Ishikawa (cell line): ENCODE data around the gene RPS6KA2.

ENCODE experiments used
- CEBPB ChIP-seq: IDR thresholded peaks from 2 replicates; pipeline ENCODE4 v1.6.1; 2012
- CREB1 ChIP-seq: IDR thresholded peaks from 2 replicates; pipeline ENCODE4 v1.6.1; 2012; ENCODE audit warnings: low read depth
- EGR1 ChIP-seq: IDR thresholded peaks from 2 replicates; pipeline ENCODE4 v1.6.1; 2012
- EP300 ChIP-seq: IDR thresholded peaks from 2 replicates; pipeline ENCODE4 v1.6.1; 2012; ENCODE audit warnings: borderline replicate concordance
- FOXM1 ChIP-seq: IDR thresholded peaks from 2 replicates; pipeline ENCODE4 v1.6.1; 2012; ENCODE audit warnings: low read depth, borderline replicate concordance
- NFIC ChIP-seq: IDR thresholded peaks from 2 replicates; pipeline ENCODE4 v1.6.1; 2012
- RAD21 ChIP-seq: IDR thresholded peaks from 2 replicates; pipeline ENCODE4 v1.6.1; 2012; ENCODE audit warnings: low read depth
- TAF1 ChIP-seq: IDR thresholded peaks from 2 replicates; pipeline ENCODE4 v1.6.1; 2012; ENCODE audit warnings: low read depth, mild to moderate bottlenecking
- TCF12 ChIP-seq: IDR thresholded peaks from 2 replicates; pipeline ENCODE4 v1.6.1; 2012; ENCODE audit warnings: low read depth
- TEAD4 ChIP-seq: IDR thresholded peaks from 2 replicates; pipeline ENCODE4 v1.6.1; 2012
- YY1 ChIP-seq: IDR thresholded peaks from 2 replicates; pipeline ENCODE4 v1.6.1; 2012; ENCODE audit warnings: low read depth
- ZBTB7A ChIP-seq: IDR thresholded peaks from 2 replicates; pipeline ENCODE4 v1.6.1; 2012; ENCODE audit warnings: low read depth
- TF ChIP-seq, protein P1 (sequence below): IDR thresholded peaks from 2 replicates; pipeline ENCODE4 v1.6.1; 2012; ENCODE audit warnings: low read depth, mild to moderate bottlenecking
- TF ChIP-seq, protein P2 (sequence below): IDR thresholded peaks from 2 replicates; pipeline ENCODE4 v1.6.1; 2012
- TF ChIP-seq, protein P3 (sequence below): IDR thresholded peaks from 2 replicates; pipeline ENCODE4 v1.6.1; 2012

RPS6KA2 gene

DNA sequence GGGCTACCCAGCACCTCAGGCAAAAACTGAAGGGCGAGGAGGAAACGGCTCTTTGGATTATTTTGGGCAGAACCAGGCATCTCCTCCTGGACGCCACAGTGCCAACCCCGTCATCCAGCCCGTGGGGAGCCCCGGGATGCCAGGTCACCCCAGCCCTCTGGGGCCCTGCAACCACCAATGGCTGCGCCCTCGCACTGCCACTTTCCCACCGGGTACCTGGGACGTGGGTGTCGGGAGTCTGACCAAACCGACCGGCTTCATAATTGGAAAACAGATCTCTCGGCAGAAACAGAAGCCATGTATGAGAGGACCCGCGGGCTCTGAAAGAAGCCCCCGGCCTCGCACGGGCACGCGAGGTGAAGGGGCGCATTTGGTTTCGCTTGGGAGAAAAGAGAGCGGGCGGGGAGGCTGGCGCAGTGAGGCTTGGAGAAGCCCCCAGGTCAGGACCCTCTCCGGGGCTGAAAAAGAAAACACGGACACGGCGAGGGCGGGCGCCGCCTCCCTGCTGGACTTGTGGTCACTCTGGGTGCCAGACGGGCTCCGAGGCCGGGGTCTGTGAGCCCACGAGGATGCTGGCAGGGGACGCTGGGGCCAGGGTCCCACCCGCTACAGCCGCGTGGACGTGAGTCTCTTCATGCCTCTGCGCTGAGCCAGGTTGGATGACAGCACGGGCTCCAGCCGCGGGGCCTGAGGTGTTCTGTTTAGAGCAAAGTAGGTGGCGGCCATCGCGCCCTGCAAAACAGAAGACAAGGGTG lies 214.7 kb downstream of the RPS6KA2 start:
- TF ChIP-seq CREB1 = no peak
- TF ChIP-seq, protein P1, sequence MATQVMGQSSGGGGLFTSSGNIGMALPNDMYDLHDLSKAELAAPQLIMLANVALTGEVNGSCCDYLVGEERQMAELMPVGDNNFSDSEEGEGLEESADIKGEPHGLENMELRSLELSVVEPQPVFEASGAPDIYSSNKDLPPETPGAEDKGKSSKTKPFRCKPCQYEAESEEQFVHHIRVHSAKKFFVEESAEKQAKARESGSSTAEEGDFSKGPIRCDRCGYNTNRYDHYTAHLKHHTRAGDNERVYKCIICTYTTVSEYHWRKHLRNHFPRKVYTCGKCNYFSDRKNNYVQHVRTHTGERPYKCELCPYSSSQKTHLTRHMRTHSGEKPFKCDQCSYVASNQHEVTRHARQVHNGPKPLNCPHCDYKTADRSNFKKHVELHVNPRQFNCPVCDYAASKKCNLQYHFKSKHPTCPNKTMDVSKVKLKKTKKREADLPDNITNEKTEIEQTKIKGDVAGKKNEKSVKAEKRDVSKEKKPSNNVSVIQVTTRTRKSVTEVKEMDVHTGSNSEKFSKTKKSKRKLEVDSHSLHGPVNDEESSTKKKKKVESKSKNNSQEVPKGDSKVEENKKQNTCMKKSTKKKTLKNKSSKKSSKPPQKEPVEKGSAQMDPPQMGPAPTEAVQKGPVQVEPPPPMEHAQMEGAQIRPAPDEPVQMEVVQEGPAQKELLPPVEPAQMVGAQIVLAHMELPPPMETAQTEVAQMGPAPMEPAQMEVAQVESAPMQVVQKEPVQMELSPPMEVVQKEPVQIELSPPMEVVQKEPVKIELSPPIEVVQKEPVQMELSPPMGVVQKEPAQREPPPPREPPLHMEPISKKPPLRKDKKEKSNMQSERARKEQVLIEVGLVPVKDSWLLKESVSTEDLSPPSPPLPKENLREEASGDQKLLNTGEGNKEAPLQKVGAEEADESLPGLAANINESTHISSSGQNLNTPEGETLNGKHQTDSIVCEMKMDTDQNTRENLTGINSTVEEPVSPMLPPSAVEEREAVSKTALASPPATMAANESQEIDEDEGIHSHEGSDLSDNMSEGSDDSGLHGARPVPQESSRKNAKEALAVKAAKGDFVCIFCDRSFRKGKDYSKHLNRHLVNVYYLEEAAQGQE = no peak
- no peak for TF ChIP-seq NFIC
- no peak for TF ChIP-seq FOXM1
- no peak for TF ChIP-seq ZBTB7A
- TF ChIP-seq TCF12 = no peak
- no peak for TF ChIP-seq YY1

DNA sequence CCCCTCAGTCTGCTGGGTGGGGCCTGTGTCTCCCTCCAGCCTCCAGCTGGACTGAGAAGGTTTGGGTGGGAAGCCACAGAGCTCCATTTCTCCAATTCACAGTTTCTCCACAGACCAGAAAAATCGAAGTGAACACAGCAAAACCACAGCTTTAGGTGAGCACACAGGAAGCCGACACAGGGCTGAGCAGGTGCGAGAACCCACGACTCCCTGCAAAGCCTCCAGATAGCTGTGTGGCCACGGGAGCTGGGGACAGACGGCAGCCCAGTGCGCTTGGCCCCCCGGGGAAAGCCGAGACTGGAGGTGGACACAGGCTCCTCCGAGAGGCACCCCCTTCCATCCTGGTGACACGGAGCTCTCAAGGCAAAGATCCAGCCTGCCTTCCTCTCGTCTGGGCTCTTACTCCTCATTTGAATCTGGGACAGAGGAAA lies 215.3 kb downstream of the RPS6KA2 start:
- no peak for TF ChIP-seq YY1
- no peak for TF ChIP-seq TEAD4
- no peak for TF ChIP-seq TCF12
- TF ChIP-seq CEBPB = no peak
- TF ChIP-seq, protein P1 = no peak
- TF ChIP-seq FOXM1 = no peak
- TF ChIP-seq, protein P2, sequence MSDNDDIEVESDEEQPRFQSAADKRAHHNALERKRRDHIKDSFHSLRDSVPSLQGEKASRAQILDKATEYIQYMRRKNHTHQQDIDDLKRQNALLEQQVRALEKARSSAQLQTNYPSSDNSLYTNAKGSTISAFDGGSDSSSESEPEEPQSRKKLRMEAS = no peak
- no peak for TF ChIP-seq CREB1
- TF ChIP-seq RAD21 = no peak
- TF ChIP-seq EP300 = no peak
- no peak for TF ChIP-seq NFIC
- TF ChIP-seq TAF1 = no peak
- TF ChIP-seq ZBTB7A = no peak
- TF ChIP-seq EGR1 = no peak
- TF ChIP-seq, protein P3, sequence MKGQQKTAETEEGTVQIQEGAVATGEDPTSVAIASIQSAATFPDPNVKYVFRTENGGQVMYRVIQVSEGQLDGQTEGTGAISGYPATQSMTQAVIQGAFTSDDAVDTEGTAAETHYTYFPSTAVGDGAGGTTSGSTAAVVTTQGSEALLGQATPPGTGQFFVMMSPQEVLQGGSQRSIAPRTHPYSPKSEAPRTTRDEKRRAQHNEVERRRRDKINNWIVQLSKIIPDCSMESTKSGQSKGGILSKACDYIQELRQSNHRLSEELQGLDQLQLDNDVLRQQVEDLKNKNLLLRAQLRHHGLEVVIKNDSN = no peak

GRCh38 chr6:166411271-166411670 lies 215.8 kb downstream of the RPS6KA2 start:
- TF ChIP-seq RAD21 (no peak), YY1 (no peak), EP300 (no peak), FOXM1 (no peak), NFIC (no peak), TCF12 (no peak), TEAD4 (no peak), ZBTB7A (no peak), CEBPB (no peak), EGR1 (no peak), CREB1 (no peak)
- TF ChIP-seq, protein P1 = no peak
- TF ChIP-seq, protein P2 = no peak

DNA sequence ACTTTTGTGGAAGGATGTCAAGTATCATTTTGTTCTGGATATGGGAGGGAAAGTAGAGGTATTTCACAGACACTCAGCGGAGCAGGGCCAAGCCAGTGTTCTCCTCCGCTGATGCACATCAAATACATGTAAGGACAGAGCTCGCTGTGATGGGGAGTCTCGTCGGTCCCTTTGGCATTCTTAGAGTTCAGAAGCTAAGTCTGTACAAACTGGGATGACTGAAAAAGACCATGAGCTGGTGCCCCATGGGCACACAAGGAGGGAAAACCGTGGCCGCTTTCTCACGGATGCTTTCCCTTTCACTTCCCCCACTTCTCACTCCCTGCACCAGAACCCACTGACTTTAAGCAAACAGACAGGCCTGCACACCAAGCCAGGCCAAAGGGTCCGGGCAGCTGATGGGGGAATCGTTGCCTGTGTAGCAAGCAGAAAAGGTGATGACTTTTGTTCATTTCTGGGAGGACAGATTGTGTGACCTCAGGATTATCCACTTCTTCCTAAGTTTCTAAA lies 216.6 kb downstream of the RPS6KA2 start:
- TF ChIP-seq ZBTB7A = no peak
- TF ChIP-seq, protein P2 = no peak
- no peak for TF ChIP-seq NFIC
- TF ChIP-seq YY1 = no peak
- no peak for TF ChIP-seq CREB1
- no peak for TF ChIP-seq TAF1
- TF ChIP-seq, protein P3 = no peak
- TF ChIP-seq, protein P1 = no peak
